Endometrium (tissue), 2 donors: ENCODE data around the gene IQCC.
"Not testable (repeated sequence)": the region's sequence is repeated elsewhere in the genome, so short reads cannot be mapped to it uniquely, and the experiment has no call there.

ENCODE experiments used
- FAIRE-seq: peaks from 2 replicates; lab custom pipeline; 2012; peaks lifted over from hg19 to GRCh38; lab: Jason Lieb, UNC
- donor health status: control.
- donor health status: control.

Gene IQCC

GRCh38 chr1:32205401-32206370 lies at the start of gene IQCC:
Gene IQCC (plus strand): TSS chr1:32205671. CDS start chr1:32205682, 11 bp downstream.
- no peak for FAIRE-seq

- FAIRE-seq, result no peak
Measured at GRCh38 chr1:32159189-32159588, 46.3 kb upstream of the IQCC start.

GRCh38 chr1:32163405-32163804 lies 42.1 kb upstream of the IQCC start:
- no peak for FAIRE-seq

GRCh38 chr1:32165633-32166032 lies 39.8 kb upstream of the IQCC start:
- not testable (repeated sequence) for FAIRE-seq

GRCh38 chr1:32170991-32171390 lies 34.5 kb upstream of the IQCC start:
- no peak for FAIRE-seq

GRCh38 chr1:32172621-32173245 lies 32.7 kb upstream of the IQCC start:
- no peak for FAIRE-seq

- no peak for FAIRE-seq
Measured at GRCh38 chr1:32178380-32179192, 26.9 kb upstream of the IQCC start.

GRCh38 chr1:32179193-32179442 lies 26.4 kb upstream of the IQCC start:
- no peak for FAIRE-seq

- no peak for FAIRE-seq
Measured at GRCh38 chr1:32179443-32180185, 25.9 kb upstream of the IQCC start, which contains the start of gene TXLNA. Gene TXLNA (plus strand): TSS chr1:32179675. CDS start chr1:32180346, 671 bp downstream.

- FAIRE-seq, result no peak
Measured at GRCh38 chr1:32180186-32181060, 25.0 kb upstream of the IQCC start.

- no peak for FAIRE-seq
Measured at GRCh38 chr1:32181065-32181464, 24.4 kb upstream of the IQCC start.

GRCh38 chr1:32181563-32181962 lies 23.9 kb upstream of the IQCC start:
- FAIRE-seq, result no peak

- FAIRE-seq, result no peak
Measured at GRCh38 chr1:32182060-32182459, 23.4 kb upstream of the IQCC start.

GRCh38 chr1:32184650-32185049 lies 20.8 kb upstream of the IQCC start:
- no peak for FAIRE-seq

GRCh38 chr1:32186077-32186476 lies 19.4 kb upstream of the IQCC start:
- no peak for FAIRE-seq

- no peak for FAIRE-seq
Measured at GRCh38 chr1:32186491-32186890, 19.0 kb upstream of the IQCC start.

- FAIRE-seq, result no peak
Measured at GRCh38 chr1:32187850-32188249, 17.6 kb upstream of the IQCC start.

- FAIRE-seq, result no peak
Measured at GRCh38 chr1:32192220-32192948, 13.1 kb upstream of the IQCC start.

- no peak for FAIRE-seq
Measured at GRCh38 chr1:32194984-32195383, 10.5 kb upstream of the IQCC start.

- no peak for FAIRE-seq
Measured at GRCh38 chr1:32195531-32195930, 9.9 kb upstream of the IQCC start.
